GM20000 (cell line): ENCODE measurements around the gene SLC9C1.

Experiments used
- DNase-seq: peaks from one replicate; pipeline ENCODE4 v3.0.0; 2012; ENCODE audit warnings: low spot score
- CTCF ChIP-seq: IDR thresholded peaks from 2 replicates; pipeline ENCODE4 v1.5.1; 2012; ENCODE audit warnings: mild to moderate bottlenecking, control low read depth; ENCODE audit errors: extremely low read depth, missing control alignments

Gene SLC9C1

DNA sequence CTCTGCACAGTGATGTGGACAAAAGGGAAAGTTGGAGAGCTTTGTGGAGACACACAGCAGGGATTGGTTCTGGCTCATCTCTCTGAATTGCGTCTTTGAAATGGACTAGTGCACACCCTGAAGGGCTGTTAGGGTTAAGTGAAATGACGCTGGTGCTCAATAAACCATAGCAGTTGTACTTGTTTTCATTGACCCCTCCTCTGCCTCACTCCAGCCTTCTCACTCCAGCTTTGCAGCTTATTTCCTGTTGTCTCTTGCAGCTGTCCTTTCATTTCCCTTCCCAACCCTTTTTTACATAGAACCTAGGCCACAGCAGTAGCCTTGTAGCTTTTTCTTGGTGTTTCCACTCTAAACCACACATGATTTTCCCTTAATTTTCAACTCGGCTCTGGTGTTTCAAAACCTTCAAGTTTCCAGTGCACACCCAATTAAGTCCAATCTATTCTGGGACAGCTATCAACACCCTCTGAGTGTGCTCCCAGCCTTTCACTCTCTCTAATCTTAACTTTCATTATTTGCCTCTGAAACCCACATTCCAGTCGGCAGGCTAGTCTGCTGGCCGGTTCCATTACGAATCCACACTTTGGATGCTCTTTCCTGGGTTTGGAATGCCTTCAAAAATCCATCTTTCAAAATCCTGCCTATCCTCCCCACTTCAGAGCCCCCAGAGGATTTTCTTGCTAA is 201.4 kb downstream of the SLC9C1 start:
- TF ChIP-seq CTCF, result no peak
- peak; percentile 36 for DNase-seq

DNA sequence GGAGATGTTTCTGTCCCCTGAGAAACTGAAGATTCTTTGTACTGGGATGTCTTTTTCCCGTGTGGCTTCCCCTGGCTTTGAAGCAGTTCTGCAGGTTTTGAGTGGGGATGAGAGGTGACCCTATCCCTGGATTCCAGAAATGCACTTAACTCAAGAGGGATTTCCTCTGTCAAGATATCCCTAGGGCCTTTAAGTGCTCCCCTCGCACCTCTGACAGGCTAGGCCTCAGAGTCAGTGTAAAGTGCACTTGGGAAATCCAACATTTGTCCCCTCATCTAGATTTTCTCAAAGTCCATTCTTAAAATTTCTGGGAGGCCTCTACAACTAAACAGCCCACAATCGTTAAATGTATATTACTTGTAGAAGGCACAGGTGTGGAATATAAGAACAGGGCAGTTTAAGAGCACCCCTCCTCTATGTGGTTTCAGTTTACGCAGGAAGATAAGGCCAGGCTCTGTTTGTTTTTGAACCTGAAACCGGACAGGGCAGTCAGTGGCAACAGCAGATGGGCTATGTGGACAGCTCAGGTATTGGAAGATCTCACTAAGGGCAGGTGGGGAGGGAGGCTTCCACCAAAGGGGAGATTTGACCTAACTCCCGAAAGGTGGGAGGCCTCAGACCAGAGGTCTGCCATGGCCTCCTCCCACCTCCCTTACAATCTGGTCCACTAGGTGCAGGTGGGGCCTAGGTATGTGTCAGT is 203.0 kb downstream of the SLC9C1 start:
- no peak for TF ChIP-seq CTCF
- no peak for DNase-seq
